ENCODE results near the gene NRP1.

Gene NRP1

GRCh38 chr10:33293531-33294170 is 40.8 kb downstream of the NRP1 start:
- DNase-seq (ENCODE audit: extremely low read depth in 1 of 2, low read depth in 1 of 2) = no peak

- DNase-seq (ENCODE audit: extremely low read depth in 1 of 2, low read depth in 1 of 2) = no peak
Measured at GRCh38 chr10:33293076-33293475, 41.4 kb downstream of the NRP1 start.

- DNase-seq (ENCODE audit: extremely low read depth in 1 of 2, low read depth in 1 of 2) = no peak
Measured at GRCh38 chr10:33291053-33291592, 43.3 kb downstream of the NRP1 start.

GRCh38 chr10:33290321-33291052 is 44.0 kb downstream of the NRP1 start:
- no peak for DNase-seq (ENCODE audit: extremely low read depth in 1 of 2, low read depth in 1 of 2)

- DNase-seq (ENCODE audit: extremely low read depth in 1 of 2, low read depth in 1 of 2) = no peak
Measured at GRCh38 chr10:33289776-33290175, 44.7 kb downstream of the NRP1 start.

- DNase-seq (ENCODE audit: extremely low read depth in 1 of 2, low read depth in 1 of 2) = no peak
Measured at GRCh38 chr10:33288127-33288526, 46.3 kb downstream of the NRP1 start.

GRCh38 chr10:33287112-33287511 is 47.4 kb downstream of the NRP1 start:
- no peak for DNase-seq (ENCODE audit: extremely low read depth in 1 of 2, low read depth in 1 of 2)

- DNase-seq (ENCODE audit: extremely low read depth in 1 of 2, low read depth in 1 of 2) = no peak
Measured at GRCh38 chr10:33286157-33286934, 48.1 kb downstream of the NRP1 start.

GRCh38 chr10:33284945-33285344 is 49.5 kb downstream of the NRP1 start:
- DNase-seq (ENCODE audit: extremely low read depth in 1 of 2, low read depth in 1 of 2) = no peak

GRCh38 chr10:33279811-33280602 is 54.5 kb downstream of the NRP1 start:
- no peak for DNase-seq (ENCODE audit: extremely low read depth in 1 of 2, low read depth in 1 of 2)

- DNase-seq (ENCODE audit: extremely low read depth in 1 of 2, low read depth in 1 of 2) = no peak
Measured at GRCh38 chr10:33279276-33279675, 55.2 kb downstream of the NRP1 start.

GRCh38 chr10:33278198-33278597 is 56.3 kb downstream of the NRP1 start:
- no peak for DNase-seq (ENCODE audit: extremely low read depth in 1 of 2, low read depth in 1 of 2)

- DNase-seq (ENCODE audit: extremely low read depth in 1 of 2, low read depth in 1 of 2) = no peak
Measured at GRCh38 chr10:33277135-33277536, 57.3 kb downstream of the NRP1 start.

- DNase-seq (ENCODE audit: extremely low read depth in 1 of 2, low read depth in 1 of 2) = no peak
Measured at GRCh38 chr10:33276282-33276923, 58.1 kb downstream of the NRP1 start.

GRCh38 chr10:33274096-33274785 is 60.2 kb downstream of the NRP1 start:
- DNase-seq (ENCODE audit: extremely low read depth in 1 of 2, low read depth in 1 of 2) = no peak

- no peak for DNase-seq (ENCODE audit: extremely low read depth in 1 of 2, low read depth in 1 of 2)
Measured at GRCh38 chr10:33273295-33274002, 61.0 kb downstream of the NRP1 start.

- DNase-seq (ENCODE audit: extremely low read depth in 1 of 2, low read depth in 1 of 2) = no peak
Measured at GRCh38 chr10:33272635-33273034, 61.8 kb downstream of the NRP1 start.

- no peak for DNase-seq (ENCODE audit: extremely low read depth in 1 of 2, low read depth in 1 of 2)
Measured at GRCh38 chr10:33271969-33272583, 62.4 kb downstream of the NRP1 start.

- no peak for DNase-seq (ENCODE audit: extremely low read depth in 1 of 2, low read depth in 1 of 2)
Measured at GRCh38 chr10:33270971-33271370, 63.5 kb downstream of the NRP1 start.
